Measurements from ENCODE around the gene RAPGEF4.

RAPGEF4 gene

DNA sequence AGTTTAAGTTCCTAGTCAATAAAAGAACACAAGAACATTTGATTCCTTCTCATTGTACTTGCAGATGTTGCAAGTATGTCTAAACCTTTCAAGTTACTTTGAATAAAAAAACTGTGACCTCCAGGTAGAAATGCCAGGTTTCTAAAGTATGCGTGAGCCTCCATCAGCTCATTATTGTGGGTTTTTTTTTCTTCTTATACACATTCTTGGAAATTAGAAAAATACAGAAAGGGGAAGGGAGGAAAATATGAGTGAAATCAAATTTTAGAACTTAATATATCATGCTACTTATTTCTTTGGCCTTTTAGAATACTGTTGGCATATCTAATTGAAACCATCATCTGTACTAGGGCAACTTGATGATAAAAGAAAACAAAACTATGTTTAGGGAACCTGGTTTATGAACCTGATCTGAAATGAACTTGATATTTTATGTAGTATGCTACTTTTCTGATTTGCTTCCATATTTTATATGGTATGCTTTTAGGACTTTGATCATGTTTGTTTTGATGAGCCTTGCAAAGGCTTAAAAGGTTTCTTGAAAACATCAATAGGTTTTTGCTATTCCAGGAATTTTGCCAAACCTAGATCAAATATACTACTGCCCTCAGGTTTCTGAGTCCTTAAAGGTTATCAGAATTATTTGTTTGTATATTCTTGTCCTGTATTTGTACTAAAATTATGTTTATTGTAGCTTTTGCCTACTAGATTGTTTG is 209.3 kb downstream of the RAPGEF4 start:
- DNase-seq = no peak

DNA sequence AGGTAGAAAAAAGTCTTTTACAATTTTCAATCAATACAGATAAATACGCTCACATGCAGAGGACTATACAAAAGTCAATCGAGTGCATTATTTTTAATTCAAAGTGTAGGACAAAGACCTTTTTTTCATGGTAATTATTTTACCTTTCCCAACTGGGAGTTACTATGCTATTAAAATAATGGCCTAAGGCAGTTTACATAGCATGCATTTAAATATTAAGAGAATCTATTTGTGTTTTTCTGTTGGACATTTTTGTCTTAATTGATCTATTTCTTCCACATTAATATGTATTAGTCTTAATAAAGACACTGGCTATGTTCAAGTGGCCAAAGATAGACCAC is 209.8 kb downstream of the RAPGEF4 start:
- no peak for DNase-seq

DNA sequence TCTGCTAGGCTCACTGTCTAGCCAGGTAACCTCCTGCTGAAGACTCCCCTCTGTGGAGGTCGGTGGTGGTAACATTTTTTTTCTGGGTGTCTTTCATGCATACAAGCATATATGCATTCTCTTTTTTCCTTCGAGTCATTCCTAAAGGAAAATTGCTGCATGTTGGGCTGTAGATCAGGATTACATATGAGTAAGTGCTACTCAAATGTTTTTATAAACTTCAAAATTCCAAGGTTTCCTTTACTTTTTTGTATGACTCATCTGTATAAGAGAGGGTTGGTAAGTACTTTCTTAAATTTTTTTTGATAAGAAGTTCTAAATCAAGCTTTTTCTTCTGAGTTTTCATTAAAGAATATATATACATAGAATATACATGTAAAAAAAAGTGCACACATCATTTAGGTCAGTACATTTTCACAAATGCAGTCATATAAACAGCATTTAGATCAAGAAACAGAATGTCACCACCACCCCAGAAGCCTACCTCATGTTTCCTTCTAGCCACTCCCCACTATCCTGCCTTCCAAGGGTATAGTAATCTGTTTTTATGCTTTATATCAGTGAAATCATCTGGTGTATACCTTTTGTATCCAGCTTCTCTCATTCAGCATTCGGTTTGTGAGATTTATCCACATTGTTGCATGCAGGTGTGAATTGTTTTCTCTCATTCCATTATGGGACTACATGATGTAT is 212.0 kb downstream of the RAPGEF4 start:
- DNase-seq = peak; percentile 31

DNA sequence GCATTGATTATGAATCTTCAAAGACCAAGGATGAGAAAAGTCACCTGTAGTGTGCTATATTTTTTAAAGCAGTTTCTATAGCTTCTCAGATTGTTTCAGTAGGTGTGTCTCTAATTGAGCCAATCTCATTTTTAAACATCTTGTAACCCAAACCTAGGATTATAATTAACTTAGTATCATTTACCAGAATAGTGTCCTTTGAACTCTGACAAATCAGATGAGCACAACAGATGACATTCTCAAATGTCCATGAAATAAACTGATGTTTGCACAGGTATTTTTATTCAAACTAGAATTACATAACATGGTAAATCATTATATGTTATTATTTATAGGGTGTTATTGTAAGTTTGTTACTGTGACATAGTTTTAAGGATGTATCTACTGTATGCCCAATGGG is 213.9 kb downstream of the RAPGEF4 start:
- no peak for DNase-seq

DNA sequence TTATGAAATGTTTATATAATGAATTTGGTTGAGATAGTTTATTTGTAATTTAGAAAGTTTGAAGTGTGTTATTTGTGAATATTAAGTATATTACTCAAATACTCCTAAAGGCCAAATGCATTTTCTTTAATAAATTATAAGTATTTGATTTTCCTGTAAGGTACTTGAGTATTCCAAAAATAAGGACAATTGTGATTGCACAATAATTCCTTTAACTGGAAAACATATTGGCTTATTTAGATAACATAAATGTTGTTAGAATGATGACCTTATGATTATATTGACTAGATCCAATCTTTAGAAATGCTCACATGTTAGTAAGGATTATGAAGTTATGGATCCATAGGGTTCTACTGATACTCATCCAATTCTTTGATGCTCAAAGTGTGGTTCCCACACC is 214.9 kb downstream of the RAPGEF4 start:
- DNase-seq = no peak

DNA sequence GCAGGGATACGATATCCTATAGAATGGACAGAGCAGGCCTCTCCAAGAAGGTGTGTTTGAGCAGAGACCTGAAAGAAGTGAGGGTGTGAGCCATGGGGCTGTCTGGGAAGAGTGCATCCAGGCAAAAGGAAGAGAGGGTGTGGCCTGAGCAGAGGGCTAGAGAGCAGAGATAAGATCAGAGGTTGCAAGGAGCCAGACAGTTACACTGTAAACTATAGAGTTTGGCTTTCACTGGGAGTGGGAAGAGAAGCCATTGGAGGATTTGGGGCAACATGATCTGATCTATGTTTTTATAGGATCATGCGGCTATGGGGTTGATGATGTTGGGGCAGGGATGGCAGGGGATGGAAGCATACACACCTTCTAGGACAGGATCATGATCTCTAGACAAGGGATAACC is 215.9 kb downstream of the RAPGEF4 start:
- no peak for DNase-seq

DNA sequence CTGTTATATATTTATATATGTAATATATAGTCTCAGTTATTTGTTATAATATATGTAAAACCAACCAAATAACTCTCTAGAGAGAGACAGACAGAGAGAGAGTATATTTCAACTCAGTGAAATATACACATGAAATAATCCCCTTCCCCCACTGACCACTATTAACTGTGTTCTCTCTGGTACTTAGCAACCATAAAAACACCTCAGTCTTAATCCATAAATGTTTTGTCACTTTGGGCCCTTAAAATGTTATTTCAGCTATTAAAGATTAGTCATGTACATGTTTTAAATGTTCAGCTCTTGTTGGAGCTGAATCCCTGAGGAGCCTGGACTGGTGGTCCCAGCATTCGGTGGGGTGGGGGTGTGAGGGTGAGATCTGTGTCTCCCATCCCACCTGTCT is 217.8 kb downstream of the RAPGEF4 start:
- no peak for DNase-seq

DNA sequence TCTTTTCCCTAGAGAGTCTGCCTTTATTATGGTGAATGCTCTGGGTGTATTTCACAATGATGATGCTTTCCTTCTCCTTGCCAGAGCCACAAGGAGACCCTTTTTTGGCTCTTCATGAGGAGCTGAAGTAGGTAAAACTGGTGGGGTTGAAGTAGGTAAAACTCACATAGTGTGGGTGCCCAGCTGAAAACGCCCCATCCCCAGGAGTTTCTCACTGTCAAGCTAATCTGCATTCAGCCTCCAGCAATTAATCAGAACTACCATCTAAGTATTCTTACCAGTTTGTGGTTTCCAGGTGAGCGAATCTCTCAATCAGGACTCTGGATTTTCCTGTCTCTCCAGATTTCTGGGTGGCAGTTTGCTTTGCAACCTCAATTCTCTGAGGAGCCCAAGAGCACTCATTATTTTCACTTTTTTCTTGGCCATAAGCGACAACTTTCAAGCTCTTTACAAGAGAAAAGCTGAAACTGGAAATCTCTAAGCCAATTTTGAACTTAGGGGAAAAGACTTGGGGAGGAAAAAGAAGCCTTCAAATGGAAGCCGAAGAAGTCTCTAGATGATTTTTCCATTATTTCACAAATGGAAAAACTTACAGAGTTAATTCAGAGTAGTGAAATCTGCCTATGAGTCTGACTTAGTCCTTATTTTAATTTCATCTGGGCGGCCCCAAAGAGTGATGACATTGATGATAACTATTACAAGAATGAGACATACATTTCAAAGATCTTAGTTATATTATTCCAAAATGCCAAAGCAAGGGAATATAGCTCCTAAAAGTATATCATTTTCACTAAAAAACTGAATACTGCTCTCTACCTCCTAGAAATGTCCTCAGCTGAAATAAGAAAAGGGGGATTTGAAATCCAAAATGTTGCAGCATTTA is 218.6 kb downstream of the RAPGEF4 start:
- peak; percentile 58 for DNase-seq

DNA sequence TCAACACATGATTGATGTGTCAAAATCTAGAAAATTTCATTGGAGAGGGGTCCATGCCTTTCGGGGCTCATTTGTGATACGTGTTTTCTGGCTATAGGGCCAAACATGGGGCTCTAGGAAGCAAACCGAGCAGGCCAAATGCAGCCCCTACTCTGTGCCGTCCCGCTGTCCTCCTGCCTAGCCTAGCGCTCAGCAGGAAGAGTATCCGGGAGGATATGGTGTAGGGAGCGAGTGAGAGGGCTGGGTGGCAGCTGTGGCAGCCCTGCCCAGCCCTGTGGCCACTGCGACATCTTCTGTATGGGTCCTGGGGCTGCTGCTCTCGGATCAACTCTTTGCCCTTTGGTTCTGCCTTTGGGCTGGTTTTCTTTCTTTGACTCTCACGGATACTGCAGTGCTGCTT is 219.9 kb downstream of the RAPGEF4 start:
- no peak for DNase-seq

DNA sequence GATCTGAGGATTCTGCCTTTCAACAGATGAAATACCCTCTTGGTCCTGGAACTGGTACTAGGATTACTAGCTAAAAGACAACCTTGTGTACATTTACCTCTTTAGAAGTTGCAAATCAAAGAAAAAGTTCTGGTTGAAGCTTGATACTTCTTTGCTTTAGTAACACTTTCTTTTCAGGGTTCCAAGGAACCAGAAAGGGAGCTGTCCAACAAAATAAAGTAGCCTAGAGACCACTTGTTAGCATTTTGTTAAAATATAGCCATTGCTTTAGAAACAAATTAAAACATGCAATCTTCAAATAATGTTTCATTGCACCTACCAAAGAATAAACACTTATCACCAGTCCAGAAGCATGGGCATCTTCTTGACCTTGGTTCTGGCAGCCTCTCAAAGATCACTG is 222.1 kb downstream of the RAPGEF4 start:
- DNase-seq = no peak

DNA sequence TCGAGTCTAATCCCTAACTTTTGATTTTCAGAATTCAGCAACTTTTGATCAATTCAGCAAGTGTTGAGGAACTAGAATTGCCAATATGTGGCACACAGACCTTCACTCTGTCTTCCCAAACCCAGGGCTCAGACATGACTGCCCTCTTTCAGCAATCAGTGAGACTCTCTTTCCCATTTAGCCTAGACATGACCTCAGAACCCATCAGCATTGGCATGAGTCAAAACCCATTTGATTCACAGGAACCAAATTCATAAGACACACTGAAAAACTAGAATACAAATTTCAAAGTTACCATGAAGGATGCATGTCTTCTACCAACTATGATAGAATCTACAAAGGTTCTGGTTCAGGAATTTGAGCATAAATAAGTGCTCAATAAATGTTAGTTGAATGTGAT is 226.4 kb downstream of the RAPGEF4 start:
- no peak for DNase-seq

DNA sequence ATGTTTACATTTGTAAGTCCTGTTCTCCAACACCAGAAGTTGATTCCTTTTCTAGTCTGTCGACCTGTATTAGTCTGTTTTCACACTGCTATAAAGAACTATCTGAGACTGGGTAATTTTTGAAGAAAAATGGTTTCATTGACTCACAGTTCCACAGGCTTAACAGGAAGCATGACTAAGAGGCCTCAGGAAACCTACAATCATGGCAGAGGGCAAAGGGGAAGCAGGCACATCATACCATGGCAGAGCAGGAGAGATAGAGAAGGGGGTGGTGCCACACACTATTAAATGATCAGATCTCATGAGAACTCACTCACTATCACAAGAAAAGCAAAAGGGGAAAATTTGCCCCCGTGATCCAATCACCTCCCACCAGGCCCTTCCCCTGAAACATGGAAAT is 227.2 kb downstream of the RAPGEF4 start:
- DNase-seq = peak; percentile 81

DNA sequence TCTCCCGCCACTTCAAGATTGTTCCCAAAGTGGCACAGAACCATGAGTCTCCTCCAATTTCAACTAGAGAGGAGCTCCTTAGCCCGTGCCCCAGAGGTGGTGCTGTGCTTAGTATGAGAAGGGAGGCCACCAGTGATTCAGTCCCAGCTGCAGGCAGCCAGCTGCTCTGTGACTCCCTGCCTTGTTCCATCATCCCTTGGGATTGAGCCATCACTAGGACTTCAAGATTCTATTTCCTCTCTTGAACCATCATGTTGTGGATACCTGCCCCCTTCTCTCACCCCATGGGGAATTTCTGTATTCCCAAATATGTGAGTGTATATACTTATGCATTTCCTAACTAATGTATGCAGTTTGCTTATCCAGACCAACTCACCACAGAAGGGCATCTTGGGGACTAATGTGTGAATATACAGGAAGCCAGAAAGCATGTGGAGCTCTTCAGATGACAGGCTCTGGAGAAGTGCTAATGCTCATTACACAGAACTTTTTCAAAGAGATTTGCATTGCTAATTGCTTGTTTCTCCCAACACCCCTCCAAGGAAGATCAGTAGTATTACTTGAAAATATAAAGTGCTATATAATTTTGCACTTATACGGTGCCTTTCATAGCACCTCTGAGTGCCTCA is 229.0 kb downstream of the RAPGEF4 start:
- peak; percentile 30 for DNase-seq

DNA sequence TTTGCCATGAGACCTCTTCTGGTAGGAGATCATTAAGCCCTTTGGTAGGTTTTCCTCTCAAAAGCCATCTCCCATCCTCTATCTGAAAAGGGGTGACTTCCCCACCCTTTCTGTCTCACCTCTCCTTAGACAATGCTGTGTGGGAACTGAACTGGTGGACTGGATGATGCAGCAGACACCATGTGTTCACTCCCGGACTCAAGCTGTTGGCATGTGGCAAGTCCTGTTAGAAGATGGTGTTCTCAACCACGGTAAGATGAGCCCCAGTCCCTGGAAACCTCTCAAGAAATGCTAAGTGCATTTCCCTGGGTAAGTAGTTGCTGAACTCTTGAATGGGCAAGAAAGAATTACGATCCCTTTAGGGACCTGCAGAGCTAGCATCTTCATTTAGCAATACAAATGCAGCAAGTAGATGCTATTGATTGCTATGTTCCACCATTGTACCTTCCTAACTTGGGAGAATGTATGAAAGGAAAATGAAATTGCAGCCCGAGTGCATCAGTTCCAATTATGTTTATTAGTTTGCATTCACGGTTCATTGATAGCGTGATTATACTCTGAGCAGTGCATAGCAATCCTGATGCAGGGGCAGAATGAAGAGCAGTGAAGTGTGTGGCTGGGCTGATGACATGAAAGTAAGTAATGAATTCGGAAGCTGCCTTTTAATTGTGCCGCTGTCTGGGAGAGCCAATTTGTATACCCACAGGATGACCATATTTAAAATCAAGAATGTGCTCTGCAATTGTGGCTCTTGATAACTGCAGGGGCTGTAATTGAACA is 230.0 kb downstream of the RAPGEF4 start:
- no peak for DNase-seq

DNA sequence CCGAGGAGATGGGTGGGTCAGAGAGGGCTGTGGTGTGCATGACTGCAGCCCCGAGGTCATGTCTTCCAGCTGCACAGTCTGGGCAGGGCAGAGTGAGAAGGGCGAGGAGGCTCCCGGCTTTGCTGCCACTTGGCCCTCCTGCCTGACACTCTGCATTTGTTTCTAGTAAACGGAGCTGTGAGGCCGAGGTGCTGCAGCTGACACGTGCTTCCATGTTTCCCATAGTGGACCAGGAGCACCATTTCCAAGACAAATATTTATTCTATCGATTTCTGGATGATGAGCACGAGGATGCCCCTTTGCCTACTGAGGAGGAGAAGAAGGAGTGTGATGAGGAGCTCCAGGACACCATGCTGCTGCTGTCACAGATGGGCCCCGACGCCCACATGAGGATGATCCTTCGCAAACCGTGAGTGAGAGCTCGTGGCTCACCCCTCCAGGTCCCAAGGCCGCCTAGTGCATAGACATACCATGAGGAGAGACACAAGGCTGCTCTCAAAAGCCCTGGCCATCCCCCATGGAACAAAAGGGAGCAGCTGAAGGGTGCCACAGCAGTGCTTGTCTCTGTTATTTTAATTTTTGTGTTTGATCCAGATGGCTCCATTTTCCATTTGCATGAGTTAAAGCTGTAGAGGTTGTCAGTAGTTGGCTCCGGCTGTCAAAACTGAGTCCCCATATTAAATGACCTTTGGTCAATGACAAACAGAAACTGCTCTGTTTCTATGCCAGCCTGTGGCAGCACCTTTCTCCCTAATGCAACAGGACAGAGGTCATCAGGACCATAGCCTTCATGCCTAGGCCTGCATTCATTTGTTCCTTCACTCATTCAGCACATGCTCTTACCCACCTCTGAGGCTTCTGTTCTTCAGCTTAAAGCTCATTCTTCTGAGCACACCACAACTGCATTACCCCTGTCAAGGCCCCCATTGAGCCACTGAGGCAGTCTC is 231.7 kb downstream of the RAPGEF4 start:
- DNase-seq = no peak

DNA sequence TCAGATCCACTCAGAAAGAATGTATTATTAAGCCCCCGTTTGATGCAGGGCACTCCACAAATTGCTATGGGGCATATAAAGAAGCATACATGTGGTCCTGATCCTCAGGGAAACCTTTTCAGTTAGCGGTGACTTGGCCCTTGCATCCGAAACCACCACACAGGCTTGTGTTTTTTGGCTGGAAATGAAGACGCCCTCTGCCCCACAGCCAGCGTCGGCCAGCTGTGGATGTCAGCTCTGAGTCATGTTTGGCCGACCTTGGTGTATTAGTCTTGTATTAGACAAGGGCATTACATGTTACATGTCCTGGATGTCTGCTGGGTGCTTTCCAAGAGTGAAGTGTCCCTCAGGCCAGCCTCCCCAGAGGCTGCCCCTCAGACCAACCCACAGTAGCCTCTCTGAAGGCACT is 232.4 kb downstream of the RAPGEF4 start:
- DNase-seq = peak; percentile 89

DNA sequence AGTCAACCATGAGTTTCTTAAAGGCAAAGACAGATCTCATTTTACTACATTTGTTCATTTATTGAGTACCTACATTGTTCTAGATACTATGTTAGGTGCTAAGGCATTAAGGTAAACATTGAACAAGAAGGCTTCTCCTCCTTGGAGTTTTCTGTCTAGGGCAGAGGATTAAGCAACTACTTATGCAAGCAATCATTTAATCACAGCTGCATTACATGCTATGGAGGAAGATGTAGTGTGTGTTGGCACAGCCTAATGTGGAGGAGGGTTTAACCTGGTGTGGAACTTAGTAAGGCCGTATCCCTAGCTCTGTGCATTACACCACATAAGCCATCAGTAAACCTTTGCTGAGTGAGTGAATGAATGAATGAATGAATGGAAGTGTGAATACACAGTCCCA is 233.5 kb downstream of the RAPGEF4 start:
- DNase-seq = no peak

DNA sequence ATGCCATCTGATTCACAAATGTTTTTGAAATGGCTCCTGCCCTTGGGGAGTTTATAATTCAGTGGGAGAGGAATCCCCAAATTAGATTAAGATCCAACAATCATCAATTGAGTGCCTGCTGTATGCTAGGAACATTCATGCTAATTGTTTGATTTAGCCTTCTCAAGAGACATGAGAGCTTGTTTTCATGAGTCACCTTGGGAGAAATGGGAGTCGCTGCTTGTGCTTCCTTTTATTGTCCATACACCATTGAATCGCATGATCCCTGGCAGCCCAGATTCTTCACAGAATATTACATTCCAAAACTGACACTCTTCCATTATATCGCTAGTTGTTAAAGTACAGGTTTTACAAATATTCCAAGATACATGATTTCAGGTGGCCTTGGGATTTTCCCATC is 234.0 kb downstream of the RAPGEF4 start:
- DNase-seq = no peak

DNA sequence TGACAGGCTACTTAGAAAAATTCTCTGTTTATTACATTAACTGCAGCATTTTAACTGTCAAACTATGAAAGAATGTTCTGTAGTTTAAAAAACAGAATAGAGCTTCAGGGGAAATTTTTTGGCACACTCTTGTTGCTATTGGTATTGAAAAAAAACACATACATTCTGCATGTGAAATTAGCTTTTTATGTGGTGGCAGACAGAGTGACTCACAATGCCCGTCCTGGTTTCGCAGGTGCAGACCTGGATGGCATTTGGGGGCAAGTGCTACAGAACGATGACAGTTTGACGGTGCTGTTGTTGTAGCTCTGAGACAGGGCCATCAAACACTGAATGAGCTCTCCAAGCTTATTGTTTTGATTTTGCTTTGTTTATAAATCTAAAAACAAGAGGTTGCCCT is 235.0 kb downstream of the RAPGEF4 start:
- no peak for DNase-seq

DNA sequence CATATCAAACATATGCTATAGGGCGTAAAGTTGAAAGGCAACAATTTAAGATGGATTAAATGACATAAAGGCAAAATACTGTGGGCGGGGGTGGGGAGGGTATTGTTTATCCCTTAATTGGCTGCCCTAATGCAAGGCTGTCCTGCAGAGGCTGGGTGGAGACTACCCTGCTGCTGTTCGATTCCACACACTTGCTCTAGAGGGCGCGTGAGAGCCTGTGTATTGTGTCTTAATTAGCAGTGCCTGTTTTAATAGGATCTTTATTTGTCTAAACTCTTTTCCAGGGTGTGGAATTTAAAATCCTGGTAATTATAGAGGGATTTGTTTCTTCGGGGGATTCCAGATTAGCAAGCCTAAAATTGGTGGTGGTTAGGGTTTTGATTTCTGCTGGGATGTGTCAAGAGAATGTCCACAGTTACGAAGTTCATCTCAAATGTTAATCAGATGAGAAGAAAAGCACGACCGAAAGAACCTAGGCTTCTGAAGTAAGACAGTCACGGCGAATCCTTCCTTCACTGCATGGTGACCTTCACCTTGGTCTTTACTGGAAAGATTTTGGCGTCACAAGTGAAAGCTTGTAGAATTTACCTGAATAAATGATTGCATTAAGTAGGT is 236.5 kb downstream of the RAPGEF4 start:
- DNase-seq = peak; percentile 46

DNA sequence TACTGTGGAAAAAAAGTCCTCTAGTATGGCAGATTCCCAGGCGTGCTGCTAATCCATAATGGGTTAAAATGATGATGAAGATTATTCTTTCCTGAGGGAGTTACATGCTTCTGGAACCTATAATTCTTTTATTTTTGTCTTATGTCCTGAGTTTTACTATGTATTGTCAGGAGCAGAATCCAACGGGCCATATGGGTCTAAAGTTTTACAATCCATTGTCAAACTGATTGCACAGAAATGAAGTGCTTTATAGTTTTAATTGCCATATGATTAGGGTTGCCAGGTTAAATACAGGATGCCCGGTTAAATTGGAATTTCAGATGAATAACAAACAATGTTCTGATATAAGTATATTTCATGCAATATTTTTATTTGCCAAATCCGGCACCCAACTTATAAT is 239.1 kb downstream of the RAPGEF4 start:
- DNase-seq = no peak
